HUES48 (cell line): ENCODE measurements around the gene NEK7.

Source experiments
- H3K27ac ChIP-seq: one replicate; pipeline ENCODE4 v1.7.0; 2013; ENCODE audit warnings: low read depth, low read length, inconsistent platforms
- H3K27me3 ChIP-seq: 2 replicates; pipeline ENCODE4 v1.6.1; 2013; ENCODE audit warnings: mild to moderate bottlenecking, low read length; ENCODE audit not compliant: control insufficient read depth, insufficient read depth
- H3K36me3 ChIP-seq: 2 replicates; pipeline ENCODE4 v1.6.1; 2013; ENCODE audit warnings: low read length; ENCODE audit not compliant: control insufficient read depth, insufficient read depth
- H3K4me1 ChIP-seq: 2 replicates; pipeline ENCODE4 v1.6.1; 2013; ENCODE audit warnings: mild to moderate bottlenecking, low read length; ENCODE audit not compliant: control insufficient read depth, insufficient read depth
- H3K4me3 ChIP-seq: 2 replicates; pipeline ENCODE4 v1.5.1; 2013; ENCODE audit warnings: mild to moderate bottlenecking, low read depth, low read length
- H3K9ac ChIP-seq: 2 replicates; pipeline ENCODE4 v1.6.1; 2013; ENCODE audit warnings: mild to moderate bottlenecking, low read depth, low read length, moderate library complexity
- H3K9me3 ChIP-seq: 2 replicates; pipeline ENCODE4 v1.6.1; 2013; ENCODE audit warnings: low read length; ENCODE audit not compliant: control insufficient read depth, insufficient read depth

Gene NEK7

DNA sequence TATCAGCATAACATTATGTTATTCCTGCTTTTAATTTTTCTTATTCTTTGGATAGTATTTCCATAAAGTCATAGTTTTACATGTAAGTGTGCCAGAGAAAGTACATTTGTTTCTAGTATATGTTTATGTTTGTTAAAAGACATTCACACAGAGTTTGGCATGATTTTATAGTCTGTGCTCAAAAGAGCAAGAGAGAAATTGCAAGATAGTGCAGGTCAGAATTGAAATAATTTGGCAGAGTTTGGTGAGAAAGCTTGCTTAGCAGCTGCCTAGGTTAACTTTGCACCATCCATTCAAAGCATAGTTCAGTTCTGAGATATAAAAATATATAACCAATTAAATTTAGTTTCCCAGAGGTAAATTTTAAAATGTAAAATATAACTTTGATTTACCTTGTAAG lies 17.0 kb downstream of the NEK7 start:
- no peaks in the 10 kb centered on the region for H3K9me3 ChIP-seq
- H3K27me3 ChIP-seq, result no peaks in the 10 kb centered on the region
- H3K4me3 ChIP-seq, result no peak overlapping the region
- H3K9ac ChIP-seq, result no peak overlapping the region
- H3K4me1 ChIP-seq, result peaks cover 16% of the 10 kb centered on the region; the same call in 1 of the 2 replicates
- H3K27ac ChIP-seq, result no peak overlapping the region
- H3K36me3 ChIP-seq, result no peaks in the 10 kb centered on the region

- Histone ChIP-seq H3K9ac (no peak overlapping the region), H3K36me3 (no peaks in the 10 kb centered on the region), H3K4me1 (peaks cover 16% of the 10 kb centered on the region)
These were observed 17.5 kb downstream of the NEK7 start for GRCh38 chr1:198174297-198174696.

GRCh38 chr1:198175423-198176170 lies 18.8 kb downstream of the NEK7 start:
- no peak overlapping the region for H3K9ac ChIP-seq
- no peaks in the 10 kb centered on the region for H3K9me3 ChIP-seq
- H3K27me3 ChIP-seq, result no peaks in the 10 kb centered on the region
- H3K4me1 ChIP-seq, result peaks cover 21% of the 10 kb centered on the region
- no peak overlapping the region for H3K27ac ChIP-seq
- no peaks in the 10 kb centered on the region for H3K36me3 ChIP-seq
- no peak overlapping the region for H3K4me3 ChIP-seq

More at GRCh38 chr1:198174297-198174696, 17.5 kb downstream of the NEK7 start:
- no peaks in the 10 kb centered on the region for H3K27me3 ChIP-seq
- no peak overlapping the region for H3K4me3 ChIP-seq
- no peak overlapping the region for H3K27ac ChIP-seq
- H3K9me3 ChIP-seq, result no peaks in the 10 kb centered on the region

- Histone ChIP-seq H3K27me3 (no peaks in the 10 kb centered on the region), H3K36me3 (no peaks in the 10 kb centered on the region), H3K4me3 (no peak overlapping the region), H3K9ac (no peak overlapping the region), H3K4me1 (peaks cover 21% of the 10 kb centered on the region), H3K27ac (no peak overlapping the region), H3K9me3 (no peaks in the 10 kb centered on the region)
These were observed 19.4 kb downstream of the NEK7 start for GRCh38 chr1:198176179-198176578.

DNA sequence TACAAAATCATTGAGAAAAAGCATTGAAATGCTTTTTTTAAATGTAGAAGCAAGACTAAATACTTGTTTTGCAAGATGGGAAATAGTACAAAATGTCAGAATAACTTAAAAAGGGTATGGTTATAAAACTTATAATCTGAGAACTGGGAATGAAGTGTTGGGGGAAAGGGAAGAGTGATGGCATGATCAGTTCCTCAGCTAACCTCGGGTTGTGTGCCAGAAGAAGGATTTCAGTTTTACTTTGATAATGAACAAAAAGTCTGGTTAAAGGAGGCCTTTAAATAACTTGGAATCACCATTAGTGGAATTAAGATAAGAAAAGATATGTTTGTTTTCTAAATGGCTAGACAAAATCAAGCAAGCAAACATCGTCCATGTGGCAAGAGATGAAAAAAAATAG lies 20.7 kb downstream of the NEK7 start:
- peaks cover 21% of the 10 kb centered on the region for H3K4me1 ChIP-seq
- no peaks in the 10 kb centered on the region for H3K9me3 ChIP-seq
- H3K9ac ChIP-seq, result no peak overlapping the region

GRCh38 chr1:198178615-198179014 lies 21.8 kb downstream of the NEK7 start:
- Histone ChIP-seq H3K4me1 (peaks cover 21% of the 10 kb centered on the region), H3K27ac (no peak overlapping the region), H3K9ac (no peak overlapping the region), H3K36me3 (no peaks in the 10 kb centered on the region), H3K27me3 (no peaks in the 10 kb centered on the region), H3K9me3 (no peaks in the 10 kb centered on the region), H3K4me3 (no peak overlapping the region)

More for the DNA sequence above, 20.7 kb downstream of the NEK7 start:
- no peaks in the 10 kb centered on the region for H3K27me3 ChIP-seq
- H3K4me3 ChIP-seq, result no peak overlapping the region
- H3K27ac ChIP-seq, result no peak overlapping the region
- no peaks in the 10 kb centered on the region for H3K36me3 ChIP-seq

DNA sequence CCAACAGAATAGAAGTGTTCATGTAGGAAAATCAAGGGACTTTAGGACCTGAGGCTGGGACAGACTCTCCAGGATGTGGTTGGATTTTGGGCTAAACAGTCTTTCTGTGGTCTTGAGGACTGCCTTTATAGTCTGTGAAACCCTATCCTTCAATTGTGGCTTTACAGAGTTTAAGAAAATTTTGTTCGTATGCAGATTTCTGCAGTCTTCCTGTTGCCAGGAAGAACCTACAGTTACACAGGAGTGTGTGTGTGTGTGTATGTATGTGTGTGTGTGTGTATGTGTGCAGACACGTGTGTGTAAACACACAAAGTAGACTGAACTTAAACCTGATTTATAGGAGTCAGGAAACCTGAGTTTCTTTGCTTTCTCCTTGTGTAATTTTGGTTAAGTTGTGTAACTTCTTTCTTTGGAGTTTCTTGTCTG lies 22.8 kb downstream of the NEK7 start:
- Histone ChIP-seq H3K9me3 (no peaks in the 10 kb centered on the region), H3K36me3 (no peaks in the 10 kb centered on the region), H3K4me1 (peaks cover 21% of the 10 kb centered on the region), H3K27ac (no peak overlapping the region), H3K4me3 (no peak overlapping the region), H3K9ac (no peak overlapping the region), H3K27me3 (no peaks in the 10 kb centered on the region)

DNA sequence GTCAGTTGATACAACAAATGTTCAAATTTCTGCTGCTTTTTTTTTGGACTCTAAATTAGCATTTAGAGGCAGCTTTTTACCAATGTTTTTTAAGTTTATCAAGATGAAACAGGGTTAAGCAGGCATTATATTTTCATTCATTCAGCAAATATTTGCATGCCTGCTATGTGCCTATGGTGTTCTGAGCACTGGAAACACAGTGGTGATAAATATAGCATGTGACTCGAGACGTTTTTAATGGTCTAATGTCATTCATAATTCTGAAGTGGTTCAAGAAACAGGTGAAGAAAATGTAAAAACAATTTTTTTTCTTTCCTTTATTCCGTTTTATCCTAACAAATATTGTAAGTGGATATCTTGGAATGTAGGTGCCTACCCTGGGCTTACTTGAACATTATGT lies 26.8 kb downstream of the NEK7 start:
- Histone ChIP-seq H3K27me3 (no peaks in the 10 kb centered on the region), H3K36me3 (no peaks in the 10 kb centered on the region), H3K4me1 (peaks cover 12% of the 10 kb centered on the region), H3K9me3 (no peaks in the 10 kb centered on the region), H3K27ac (no peak overlapping the region), H3K9ac (no peak overlapping the region), H3K4me3 (no peak overlapping the region)

GRCh38 chr1:198184516-198184915 lies 27.7 kb downstream of the NEK7 start:
- Histone ChIP-seq H3K4me1 (peaks cover 7% of the 10 kb centered on the region), H3K4me3 (no peak overlapping the region), H3K9ac (no peak overlapping the region), H3K27ac (no peak overlapping the region), H3K36me3 (no peaks in the 10 kb centered on the region), H3K27me3 (no peaks in the 10 kb centered on the region), H3K9me3 (no peaks in the 10 kb centered on the region)

DNA sequence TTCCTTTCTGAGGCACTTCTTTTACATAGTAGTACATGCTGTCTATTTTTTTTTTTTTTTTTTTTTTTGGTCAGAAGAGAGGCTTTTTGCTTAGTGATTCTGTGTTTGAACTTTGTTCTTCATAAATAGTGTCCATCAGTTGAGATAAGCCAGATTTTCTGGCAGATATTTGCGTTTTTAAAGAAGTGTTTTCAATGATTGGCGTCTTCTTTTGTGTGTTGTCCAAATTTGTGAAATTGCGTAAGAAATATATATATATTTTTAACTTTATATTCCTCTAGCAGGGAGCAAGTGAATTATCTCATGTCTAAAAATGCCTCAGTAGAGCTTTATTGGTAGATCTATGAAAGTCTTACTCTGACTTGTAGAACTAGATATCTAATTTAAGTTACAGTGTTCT lies 28.3 kb downstream of the NEK7 start:
- H3K36me3 ChIP-seq, result no peaks in the 10 kb centered on the region
- H3K4me1 ChIP-seq, result peaks cover 4% of the 10 kb centered on the region; the same call in 1 of the 2 replicates
- H3K27ac ChIP-seq, result no peak overlapping the region
- H3K9me3 ChIP-seq, result no peaks in the 10 kb centered on the region
- H3K27me3 ChIP-seq, result no peaks in the 10 kb centered on the region
- no peak overlapping the region for H3K9ac ChIP-seq
- no peak overlapping the region for H3K4me3 ChIP-seq

DNA sequence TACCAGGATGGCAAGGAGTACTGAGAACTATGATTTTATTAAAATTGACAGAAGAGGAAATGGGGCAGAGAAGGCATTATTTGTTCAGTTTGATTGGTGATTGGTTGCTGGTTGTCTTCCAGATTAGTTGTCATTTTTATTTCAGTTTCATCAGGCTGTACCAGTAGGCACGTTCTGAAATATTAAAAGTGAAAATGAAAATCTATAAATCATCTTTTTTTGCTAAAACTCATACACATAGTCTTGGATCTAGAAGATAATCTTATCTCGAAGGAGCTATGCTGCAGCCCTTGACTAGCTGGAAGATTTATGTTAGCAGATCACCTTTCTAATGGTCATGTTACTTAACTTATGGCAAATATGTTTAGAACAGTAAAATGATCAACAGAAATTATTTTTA lies 29.0 kb downstream of the NEK7 start:
- Histone ChIP-seq H3K27me3 (no peaks in the 10 kb centered on the region), H3K4me3 (no peak overlapping the region), H3K9ac (no peak overlapping the region), H3K27ac (no peak overlapping the region), H3K4me1 (peaks cover 4% of the 10 kb centered on the region; the same call in 1 of the 2 replicates), H3K9me3 (no peaks in the 10 kb centered on the region), H3K36me3 (no peaks in the 10 kb centered on the region)
